ENCODE data around the gene ZNF496. TPM values are rescaled to one million over a fixed set of nuclear protein-coding genes. Genes with fewer than 3 reads are reported as not detected.

Gene ZNF496
- total RNA-seq, 2 donors from 2014 or later: 17.2 to 24.5 TPM

GRCh38 chr1:247330548-247331171 is 1.0 kb downstream of the ZNF496 start:
- peak overlapping the region; percentile 97 for H3K4me3 Mint-ChIP-seq
- H3K36me3 Mint-ChIP-seq: no peaks in the 10 kb centered on the region
- H3K4me1 Mint-ChIP-seq (ENCODE audit: low read depth in 2 of 2): peaks cover 19 to 25% of the 10 kb centered on the region in 2 donors
- DNase-seq (ENCODE audit: low spot score) (no peak), ATAC-seq (no peak)
- H3K9me3 Mint-ChIP-seq: no peaks in the 10 kb centered on the region
- peak overlapping the region; percentile 55 to 71 for H3K27ac Mint-ChIP-seq
- no peaks in the 10 kb centered on the region for H3K27me3 Mint-ChIP-seq

- Mint-ChIP-seq H3K9me3 (no peaks in the 10 kb centered on the region), H3K27me3 (no peaks in the 10 kb centered on the region), H3K4me3 (no peak overlapping the region), H3K27ac (no peak overlapping the region), H3K36me3 (no peaks in the 10 kb centered on the region), H3K4me1 (ENCODE audit: low read depth in 2 of 2) (peaks cover 16 to 17% of the 10 kb centered on the region in 2 donors)
- DNase-seq (ENCODE audit: low spot score): no peak
- ATAC-seq: no peak
Observed at GRCh38 chr1:247329097-247329617, 2.5 kb downstream of the ZNF496 start.

DNA sequence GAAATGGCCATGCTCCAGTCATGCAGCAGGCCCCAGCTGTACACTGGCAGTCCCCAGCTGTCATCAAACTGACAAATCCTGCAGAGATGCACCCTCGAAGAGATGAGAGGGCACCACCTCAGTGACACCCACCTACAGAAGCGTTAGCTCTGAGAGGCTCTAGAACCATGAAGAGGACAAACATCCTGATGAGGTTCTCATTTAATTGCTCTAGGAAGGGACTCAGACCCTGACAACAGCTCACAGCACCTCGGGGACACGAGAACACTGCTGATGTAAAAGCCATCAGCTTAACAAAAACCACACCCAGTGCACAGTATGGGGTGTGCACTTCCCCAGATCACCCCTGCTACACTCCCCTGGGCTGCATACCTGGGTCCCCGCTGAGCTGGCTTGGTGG is 3.4 kb downstream of the ZNF496 start:
- Mint-ChIP-seq H3K9me3 (no peaks in the 10 kb centered on the region), H3K36me3 (no peaks in the 10 kb centered on the region), H3K27me3 (no peaks in the 10 kb centered on the region), H3K4me1 (ENCODE audit: low read depth in 2 of 2) (peaks cover 11 to 13% of the 10 kb centered on the region in 2 donors), H3K4me3 (no peak overlapping the region), H3K27ac (no peak overlapping the region)
- ATAC-seq (no peak), DNase-seq (ENCODE audit: low spot score) (no peak)

DNA sequence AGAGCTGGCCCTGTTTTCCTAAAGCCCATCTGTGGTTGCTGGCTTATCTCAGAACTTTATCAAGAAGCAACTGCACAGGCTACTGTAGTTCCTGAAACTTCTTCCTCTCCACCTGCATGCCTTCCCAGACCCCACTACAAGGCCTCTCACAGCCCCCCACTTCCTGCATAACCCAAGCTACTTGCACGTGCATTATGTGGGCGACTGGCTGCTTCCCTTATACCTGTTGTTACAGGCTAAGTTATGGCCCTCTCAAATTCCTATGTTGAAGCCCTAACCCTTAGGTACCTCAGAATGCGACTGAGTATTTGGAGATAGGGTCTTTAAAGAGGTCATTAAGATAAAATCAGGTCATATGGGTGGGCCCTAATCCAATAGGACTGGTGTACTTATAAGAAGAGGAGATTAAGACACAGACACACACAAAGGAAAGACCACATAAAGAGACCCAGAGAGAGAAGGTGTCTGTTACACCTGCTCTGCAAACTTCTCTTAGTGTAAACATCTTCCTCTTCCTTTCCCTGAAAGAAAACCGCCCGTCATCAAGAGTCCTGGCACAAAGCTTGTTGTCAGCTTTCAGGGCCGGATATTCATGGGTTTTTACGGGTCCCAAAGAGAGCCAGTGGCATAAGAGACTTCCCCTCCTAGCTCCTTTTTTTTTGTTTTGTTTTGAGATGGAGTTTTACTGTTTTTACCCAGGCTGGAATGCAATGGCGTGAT is 5.1 kb downstream of the ZNF496 start:
- ATAC-seq (no peak), DNase-seq (ENCODE audit: low spot score) (no peak)
- Mint-ChIP-seq H3K36me3 (no peaks in the 10 kb centered on the region), H3K4me3 (no peak overlapping the region), H3K27ac (no peak overlapping the region), H3K27me3 (no peaks in the 10 kb centered on the region), H3K4me1 (ENCODE audit: low read depth in 2 of 2) (peaks cover 7 to 9% of the 10 kb centered on the region in 2 donors), H3K9me3 (no peaks in the 10 kb centered on the region)

GRCh38 chr1:247324923-247325322 is 6.7 kb downstream of the ZNF496 start:
- H3K4me1 Mint-ChIP-seq (ENCODE audit: low read depth in 2 of 2): peaks cover 0 to under 1% of the 10 kb centered on the region in 2 donors
- H3K27me3 Mint-ChIP-seq: no peaks in the 10 kb centered on the region
- DNase-seq (ENCODE audit: low spot score): no peak
- no peak for ATAC-seq
- H3K27ac Mint-ChIP-seq: peak overlapping the region in 1 of 2 donors; percentile 17
- H3K4me3 Mint-ChIP-seq: no peak overlapping the region
- H3K36me3 Mint-ChIP-seq: peaks cover 8% of the 10 kb centered on the region
- H3K9me3 Mint-ChIP-seq: no peaks in the 10 kb centered on the region

DNA sequence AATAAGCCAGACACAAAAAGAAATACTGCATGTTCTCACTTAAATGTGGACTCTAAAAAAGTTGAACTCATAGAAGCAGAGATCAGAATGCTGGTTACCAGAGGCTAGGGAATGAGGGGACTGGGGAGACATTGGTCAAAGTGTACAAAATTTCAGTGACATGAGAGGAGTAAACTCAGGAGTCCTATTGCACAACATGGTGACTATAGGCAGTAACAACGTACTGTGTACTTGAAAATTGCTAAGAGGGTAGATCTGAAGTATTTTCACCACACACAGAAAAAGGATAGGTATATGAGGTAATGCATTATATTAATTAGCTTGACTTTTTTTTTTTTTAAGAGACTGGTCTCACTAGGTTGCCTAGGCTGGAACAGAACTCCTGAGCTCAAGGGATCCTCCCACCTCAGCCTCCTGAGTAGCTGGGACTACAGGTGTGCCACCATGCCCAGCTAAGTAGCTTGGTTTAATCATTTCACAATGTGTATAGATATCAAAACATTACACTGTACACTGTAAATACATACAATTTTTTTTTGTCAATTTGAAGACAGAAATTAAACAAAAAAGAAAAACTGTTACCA is 7.4 kb downstream of the ZNF496 start:
- Mint-ChIP-seq H3K27me3 (no peaks in the 10 kb centered on the region), H3K36me3 (peaks cover 8% of the 10 kb centered on the region), H3K9me3 (no peaks in the 10 kb centered on the region), H3K4me1 (ENCODE audit: low read depth in 2 of 2) (no peaks in the 10 kb centered on the region), H3K27ac (no peak overlapping the region), H3K4me3 (no peak overlapping the region)
- ATAC-seq (no peak), DNase-seq (ENCODE audit: low spot score) (no peak)

DNA sequence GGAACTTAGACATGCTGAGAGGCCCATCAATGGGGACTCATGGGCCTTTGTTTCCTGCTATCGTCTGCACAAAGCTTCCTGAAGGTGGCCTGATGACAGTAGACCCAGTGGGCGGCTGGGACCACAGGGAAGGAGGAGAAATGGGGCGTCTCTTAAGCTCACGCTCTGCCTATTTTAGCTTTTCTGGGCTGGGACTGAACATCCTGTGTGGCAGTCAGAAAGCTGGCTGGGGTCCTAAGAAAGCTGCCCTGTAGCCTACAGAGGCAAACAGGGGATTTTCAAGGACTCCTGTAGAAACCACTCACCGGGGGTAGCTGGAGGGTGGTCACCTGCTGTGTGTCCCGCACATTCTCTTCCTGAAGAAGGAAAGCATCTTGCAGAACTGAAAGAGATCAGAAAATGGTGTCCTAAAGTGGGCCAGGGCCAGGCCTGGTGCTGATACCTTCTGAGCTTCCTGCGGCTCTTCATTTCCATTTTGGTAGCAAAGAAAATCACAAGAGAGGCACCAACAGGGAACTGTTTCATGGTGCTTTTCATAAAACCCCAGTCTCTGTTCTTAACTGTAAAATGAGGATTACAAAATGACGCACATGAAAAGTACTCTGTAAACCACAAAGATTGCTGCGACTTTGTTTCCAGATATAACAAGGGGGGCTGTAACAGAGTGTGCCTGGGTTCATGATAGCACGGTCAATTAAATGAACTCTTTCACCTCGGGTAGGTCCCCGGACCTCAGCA is 8.6 kb downstream of the ZNF496 start:
- Mint-ChIP-seq H3K4me1 (ENCODE audit: low read depth in 2 of 2) (no peaks in the 10 kb centered on the region), H3K4me3 (no peak overlapping the region), H3K36me3 (peaks cover 8% of the 10 kb centered on the region), H3K27ac (peak overlapping the region in 1 of 2 donors; percentile 55), H3K9me3 (no peaks in the 10 kb centered on the region), H3K27me3 (no peaks in the 10 kb centered on the region)
- ATAC-seq: no peak
- DNase-seq (ENCODE audit: low spot score): no peak

DNA sequence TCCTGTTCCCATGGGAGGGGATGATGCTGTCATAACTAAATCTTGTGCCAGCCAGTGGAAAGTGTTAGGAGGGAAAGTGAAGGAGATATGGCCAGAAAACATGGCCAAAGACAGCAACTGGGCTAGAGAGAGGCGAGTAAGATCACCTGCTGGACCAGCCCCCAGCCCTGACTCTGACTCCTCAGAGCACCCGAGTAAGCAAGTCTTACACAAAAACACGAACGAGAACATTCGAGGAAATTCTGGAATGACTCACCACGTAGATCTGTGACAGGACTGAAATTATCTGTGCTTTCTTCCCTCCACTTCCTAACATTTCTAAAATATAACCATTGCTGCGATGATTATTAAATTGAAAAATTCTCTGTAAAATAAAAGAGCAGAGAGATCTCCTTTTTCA is 9.2 kb downstream of the ZNF496 start:
- DNase-seq (ENCODE audit: low spot score): no peak
- Mint-ChIP-seq H3K27me3 (no peaks in the 10 kb centered on the region), H3K4me1 (ENCODE audit: low read depth in 2 of 2) (no peaks in the 10 kb centered on the region), H3K36me3 (peaks cover 13% of the 10 kb centered on the region), H3K9me3 (no peaks in the 10 kb centered on the region), H3K4me3 (no peak overlapping the region), H3K27ac (peak overlapping the region in 1 of 2 donors; percentile 55)
- no peak for ATAC-seq

- Mint-ChIP-seq H3K9me3 (no peaks in the 10 kb centered on the region), H3K27ac (no peak overlapping the region), H3K36me3 (peaks cover 13% of the 10 kb centered on the region), H3K4me3 (no peak overlapping the region), H3K27me3 (no peaks in the 10 kb centered on the region), H3K4me1 (ENCODE audit: low read depth in 2 of 2) (no peaks in the 10 kb centered on the region)
- DNase-seq (ENCODE audit: low spot score) (no peak), ATAC-seq (no peak)
Observed at GRCh38 chr1:247317702-247318101, 14.0 kb downstream of the ZNF496 start.

- ATAC-seq (no peak), DNase-seq (ENCODE audit: low spot score) (no peak)
- no peaks in the 10 kb centered on the region for H3K9me3 Mint-ChIP-seq
- H3K27ac Mint-ChIP-seq: no peak overlapping the region
- H3K36me3 Mint-ChIP-seq: peaks cover 17% of the 10 kb centered on the region
- H3K4me3 Mint-ChIP-seq: no peak overlapping the region
- no peaks in the 10 kb centered on the region for H3K4me1 Mint-ChIP-seq (ENCODE audit: low read depth in 2 of 2)
- H3K27me3 Mint-ChIP-seq: no peaks in the 10 kb centered on the region
Observed at GRCh38 chr1:247316590-247317197, 15.0 kb downstream of the ZNF496 start.

GRCh38 chr1:247304031-247304430 is 27.6 kb downstream of the ZNF496 start:
- Mint-ChIP-seq H3K27ac (no peak overlapping the region), H3K4me3 (no peak overlapping the region), H3K36me3 (peaks cover 27% of the 10 kb centered on the region), H3K9me3 (no peaks in the 10 kb centered on the region), H3K4me1 (ENCODE audit: low read depth in 2 of 2) (no peaks in the 10 kb centered on the region), H3K27me3 (no peaks in the 10 kb centered on the region)
- ATAC-seq (no peak), DNase-seq (ENCODE audit: low spot score) (no peak)

DNA sequence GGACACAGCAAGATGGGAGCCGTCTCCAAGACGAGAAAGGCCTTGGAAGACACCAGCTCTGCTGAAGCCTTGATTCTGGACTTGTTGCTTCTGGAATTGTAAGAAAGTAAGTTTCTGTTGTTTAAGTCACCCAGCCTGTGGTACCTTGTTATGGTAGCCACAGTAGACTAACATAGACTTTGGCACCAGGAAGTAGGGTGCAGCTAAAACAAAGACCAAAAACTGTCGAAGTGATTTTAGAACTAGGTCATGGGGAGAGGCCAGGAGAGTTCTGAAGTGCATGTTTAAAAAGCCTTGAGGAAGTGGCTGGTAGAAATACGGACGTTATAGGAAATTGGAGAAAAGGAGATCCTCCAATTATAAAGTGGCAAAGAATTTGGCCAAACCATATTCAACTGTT is 28.5 kb downstream of the ZNF496 start:
- Mint-ChIP-seq H3K4me1 (ENCODE audit: low read depth in 2 of 2) (no peaks in the 10 kb centered on the region), H3K27ac (no peak overlapping the region), H3K36me3 (peaks cover 27% of the 10 kb centered on the region)

DNA sequence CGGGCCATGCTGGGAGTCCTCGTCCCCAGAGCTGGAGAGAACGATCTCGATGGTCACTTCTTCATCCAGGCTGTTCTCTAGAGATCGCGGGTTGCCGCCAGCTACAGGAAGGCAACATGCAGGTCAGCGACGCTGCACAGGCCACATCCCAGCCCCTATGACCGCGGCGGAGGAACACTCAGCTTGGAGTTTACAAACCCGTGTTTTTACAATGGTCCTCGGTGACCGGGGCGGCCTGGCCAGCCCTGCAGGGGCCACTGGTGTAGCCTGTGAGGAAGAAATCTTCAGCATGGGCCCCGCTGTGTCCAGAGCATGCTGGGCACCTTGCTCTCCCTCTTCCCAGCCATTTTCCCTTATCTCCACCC is 30.5 kb downstream of the ZNF496 start:
- Mint-ChIP-seq H3K36me3 (peaks cover 27% of the 10 kb centered on the region), H3K9me3 (no peaks in the 10 kb centered on the region), H3K27me3 (no peaks in the 10 kb centered on the region), H3K4me3 (no peak overlapping the region), H3K4me1 (ENCODE audit: low read depth in 2 of 2) (no peaks in the 10 kb centered on the region), H3K27ac (no peak overlapping the region)
- no peak for ATAC-seq
- DNase-seq (ENCODE audit: low spot score): no peak

More for the DNA sequence above, 28.5 kb downstream of the ZNF496 start:
- Mint-ChIP-seq H3K9me3 (no peaks in the 10 kb centered on the region), H3K27me3 (no peaks in the 10 kb centered on the region), H3K4me3 (no peak overlapping the region)
- ATAC-seq (no peak), DNase-seq (ENCODE audit: low spot score) (no peak)
